ENCODE data around the gene APOE.
"Not testable (repeated sequence)": the region's sequence is repeated elsewhere in the genome, so short reads cannot be mapped to it uniquely, and the experiment has no call there.

The APOE gene

DNA sequence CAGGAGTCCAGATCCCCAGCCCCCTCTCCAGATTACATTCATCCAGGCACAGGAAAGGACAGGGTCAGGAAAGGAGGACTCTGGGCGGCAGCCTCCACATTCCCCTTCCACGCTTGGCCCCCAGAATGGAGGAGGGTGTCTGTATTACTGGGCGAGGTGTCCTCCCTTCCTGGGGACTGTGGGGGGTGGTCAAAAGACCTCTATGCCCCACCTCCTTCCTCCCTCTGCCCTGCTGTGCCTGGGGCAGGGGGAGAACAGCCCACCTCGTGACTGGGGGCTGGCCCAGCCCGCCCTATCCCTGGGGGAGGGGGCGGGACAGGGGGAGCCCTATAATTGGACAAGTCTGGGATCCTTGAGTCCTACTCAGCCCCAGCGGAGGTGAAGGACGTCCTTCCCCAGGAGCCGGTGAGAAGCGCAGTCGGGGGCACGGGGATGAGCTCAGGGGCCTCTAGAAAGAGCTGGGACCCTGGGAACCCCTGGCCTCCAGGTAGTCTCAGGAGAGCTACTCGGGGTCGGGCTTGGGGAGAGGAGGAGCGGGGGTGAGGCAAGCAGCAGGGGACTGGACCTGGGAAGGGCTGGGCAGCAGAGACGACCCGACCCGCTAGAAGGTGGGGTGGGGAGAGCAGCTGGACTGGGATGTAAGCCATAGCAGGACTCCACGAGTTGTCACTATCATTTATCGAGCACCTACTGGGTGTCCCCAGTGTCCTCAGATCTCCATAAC is at the start of gene APOE:
Gene APOE, plus strand, starts transcription at position 360 of the 724 bp plus-strand sequence. CDS start 829 bp downstream, outside the sequence.
- Mint-ChIP-seq H3K9me3 (no peaks in the 10 kb centered on the region), H3K36me3 (peaks cover 11% of the 10 kb centered on the region), H3K27ac (no peak within 1 kb of the TSS), H3K27me3 (peaks cover 44% of the 10 kb centered on the region), H3K4me3 (no peak within 1 kb of the TSS), H3K4me1 (peaks cover 11% of the 10 kb centered on the region)
- CTCF ChIA-PET, result interaction anchor here (0.6 to 4.3 kb wide), 5 partner anchors 28 to 76 kb away, joined by 3 to 18 read pairs (median 7); no protein-coding TSS in a partner anchor
- DNase-seq, result no peak

DNA sequence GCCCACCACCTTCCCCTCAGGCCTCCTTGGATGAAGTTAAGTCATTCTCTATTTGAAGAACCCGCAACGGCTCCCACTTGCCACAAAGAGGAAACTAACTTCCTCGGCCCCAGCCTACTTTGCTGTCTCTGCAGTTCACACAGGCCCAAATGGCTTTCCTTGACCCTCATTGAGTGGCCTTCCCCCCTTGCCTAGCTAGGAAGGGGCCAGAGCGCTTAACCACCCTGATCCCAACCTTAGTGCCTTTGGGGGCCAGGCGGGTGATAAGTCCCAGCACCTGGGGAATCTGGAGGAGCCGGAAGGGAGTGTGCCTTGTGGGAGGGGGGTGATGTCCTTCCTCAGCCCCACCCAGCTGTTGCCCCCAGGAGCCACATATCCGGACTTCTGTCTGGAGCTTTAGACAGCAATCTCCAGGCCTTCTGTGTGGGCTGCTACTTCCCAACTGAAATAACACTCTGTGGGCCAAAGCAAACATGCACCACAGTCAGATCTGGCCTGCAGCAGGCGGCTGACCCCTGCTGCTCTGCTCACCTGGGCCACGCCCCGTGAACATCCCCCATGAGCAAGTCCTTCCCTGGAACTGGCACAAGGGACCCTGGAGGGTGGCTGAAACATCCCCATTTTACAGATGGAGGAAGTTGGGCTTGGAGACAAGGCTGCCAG is 49.0 kb upstream of the APOE start:
- no peaks in the 10 kb centered on the region for H3K9me3 Mint-ChIP-seq
- no peak overlapping the region for H3K27ac Mint-ChIP-seq
- peaks cover 25% of the 10 kb centered on the region for H3K27me3 Mint-ChIP-seq
- H3K36me3 Mint-ChIP-seq, result no peaks in the 10 kb centered on the region
- no peak for DNase-seq
- no peak overlapping the region for H3K4me3 Mint-ChIP-seq
- peaks cover 4% of the 10 kb centered on the region for H3K4me1 Mint-ChIP-seq
- CTCF ChIA-PET, result no interaction called here

- Mint-ChIP-seq H3K27ac (no peak overlapping the region), H3K27me3 (peaks cover 12% of the 10 kb centered on the region), H3K9me3 (no peaks in the 10 kb centered on the region), H3K36me3 (no peaks in the 10 kb centered on the region), H3K4me3 (no peak overlapping the region), H3K4me1 (peaks cover 3% of the 10 kb centered on the region)
- no peak for DNase-seq
- CTCF ChIA-PET, result no interaction called here
These were observed 47.8 kb upstream of the APOE start for GRCh38 chr19:44857837-44858236.

DNA sequence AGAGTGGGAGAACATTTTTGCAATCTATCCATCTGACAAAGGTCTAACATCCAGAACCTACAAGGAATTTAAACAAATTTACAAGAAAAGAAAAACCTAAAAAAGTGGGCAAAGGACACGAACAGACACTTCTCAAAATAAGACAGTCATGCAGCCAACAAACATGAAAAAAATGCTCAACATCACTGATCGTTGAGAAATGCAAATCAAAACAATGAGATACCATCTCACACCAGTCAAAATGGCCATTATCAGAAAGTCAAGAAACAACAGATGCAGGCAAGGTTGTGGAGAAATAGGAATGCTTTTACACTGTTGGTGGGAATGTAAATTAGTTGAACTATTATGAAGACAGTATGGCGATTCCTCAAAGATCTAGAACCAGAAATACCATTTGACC is 44.0 kb upstream of the APOE start:
- DNase-seq, CTCF ChIA-PET, H3K27me3 Mint-ChIP-seq, H3K4me1 Mint-ChIP-seq, H3K9me3 Mint-ChIP-seq, H3K36me3 Mint-ChIP-seq, H3K27ac Mint-ChIP-seq, H3K4me3 Mint-ChIP-seq: not testable (repeated sequence)

DNA sequence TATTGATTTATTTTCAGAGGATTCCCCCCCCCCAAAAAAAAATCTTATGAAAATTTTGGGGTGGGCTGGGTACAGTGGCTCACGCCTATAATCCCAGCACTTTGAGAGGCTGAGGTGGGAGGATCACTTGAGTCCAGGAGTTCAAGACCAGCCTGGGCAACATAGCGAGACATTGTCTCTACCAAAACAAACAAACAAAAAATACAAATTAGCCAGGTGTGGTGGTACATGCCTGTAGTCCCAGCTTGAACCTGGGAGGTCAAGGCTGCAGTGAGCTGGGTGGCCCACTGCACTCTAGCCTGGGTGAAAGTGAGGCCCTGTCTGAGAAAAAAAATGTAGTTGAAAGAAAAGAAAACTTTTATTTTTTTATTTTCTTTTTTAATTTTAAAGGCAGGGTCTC is 41.6 kb upstream of the APOE start:
- Mint-ChIP-seq H3K9me3 (no peaks in the 10 kb centered on the region), H3K4me3 (no peak overlapping the region), H3K27ac (no peak overlapping the region), H3K36me3 (no peaks in the 10 kb centered on the region), H3K27me3 (peaks cover 5% of the 10 kb centered on the region), H3K4me1 (peaks cover 5% of the 10 kb centered on the region)
- CTCF ChIA-PET, result no interaction called here
- DNase-seq, result no peak

- H3K27me3 Mint-ChIP-seq, result peaks cover 12% of the 10 kb centered on the region
- peaks cover 5% of the 10 kb centered on the region for H3K4me1 Mint-ChIP-seq
- H3K36me3 Mint-ChIP-seq, result no peaks in the 10 kb centered on the region
- H3K9me3 Mint-ChIP-seq, result no peaks in the 10 kb centered on the region
- H3K27ac Mint-ChIP-seq, result no peak overlapping the region
- CTCF ChIA-PET, result no interaction called here
- no peak for DNase-seq
- no peak overlapping the region for H3K4me3 Mint-ChIP-seq
These were observed 40.3 kb upstream of the APOE start for GRCh38 chr19:44865196-44865767.

- no peak overlapping the region for H3K27ac Mint-ChIP-seq
These were observed 38.9 kb upstream of the APOE start for GRCh38 chr19:44866664-44867063.

GRCh38 chr19:44867578-44867977 is 38.0 kb upstream of the APOE start:
- CTCF ChIA-PET, result interaction anchor here (0.7 kb wide), 1 partner anchor 83 kb away, joined by 3 read pairs; no protein-coding TSS in a partner anchor
- Mint-ChIP-seq H3K36me3 (no peaks in the 10 kb centered on the region), H3K27ac (no peak overlapping the region), H3K4me3 (no peak overlapping the region), H3K27me3 (peaks cover 14% of the 10 kb centered on the region), H3K9me3 (no peaks in the 10 kb centered on the region), H3K4me1 (peaks cover 5% of the 10 kb centered on the region)
- DNase-seq, result no peak

More at GRCh38 chr19:44866664-44867063, 38.9 kb upstream of the APOE start:
- no peak for DNase-seq
- CTCF ChIA-PET, result no interaction called here
- Mint-ChIP-seq H3K4me1 (peaks cover 5% of the 10 kb centered on the region), H3K4me3 (no peak overlapping the region), H3K36me3 (no peaks in the 10 kb centered on the region), H3K9me3 (no peaks in the 10 kb centered on the region), H3K27me3 (peaks cover 14% of the 10 kb centered on the region)

DNA sequence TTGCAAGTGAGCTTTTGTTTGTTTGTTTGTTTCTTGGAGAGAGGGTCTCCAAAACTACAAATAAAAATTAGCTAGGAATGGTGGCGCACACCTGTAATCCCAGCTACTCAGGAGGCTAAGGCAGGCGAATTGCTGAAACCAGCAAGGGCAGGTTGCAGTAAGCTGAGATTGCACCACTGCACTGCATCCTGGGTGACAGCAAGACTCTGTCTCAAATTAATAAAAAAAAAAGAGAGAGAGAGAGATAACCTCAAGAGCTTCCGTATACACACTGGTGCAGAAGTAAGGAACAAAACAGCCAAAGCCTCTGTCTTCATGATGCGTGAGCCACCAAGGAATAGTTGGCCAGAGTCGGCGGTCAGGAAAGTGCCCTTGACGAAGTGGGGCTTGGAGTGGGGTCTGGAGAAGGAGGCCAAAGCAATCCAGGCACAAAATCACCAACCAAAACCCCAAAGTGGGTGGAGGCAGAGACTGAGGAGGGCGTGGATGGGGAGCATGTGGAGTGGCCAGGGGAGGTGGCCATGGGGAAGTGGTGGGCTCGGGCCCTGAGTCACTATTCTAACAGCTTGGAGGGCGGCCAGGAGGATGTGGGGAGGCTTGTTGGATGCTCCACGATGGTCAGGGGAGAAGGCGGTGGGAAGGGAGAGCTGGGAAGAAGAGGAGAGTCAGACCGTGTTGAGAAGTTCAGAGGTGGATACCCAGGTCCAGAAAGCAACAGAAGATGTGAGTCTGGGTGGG is 35.7 kb upstream of the APOE start:
- Mint-ChIP-seq H3K4me3 (no peak overlapping the region), H3K27me3 (peaks cover 14% of the 10 kb centered on the region)
- DNase-seq, result no peak

DNA sequence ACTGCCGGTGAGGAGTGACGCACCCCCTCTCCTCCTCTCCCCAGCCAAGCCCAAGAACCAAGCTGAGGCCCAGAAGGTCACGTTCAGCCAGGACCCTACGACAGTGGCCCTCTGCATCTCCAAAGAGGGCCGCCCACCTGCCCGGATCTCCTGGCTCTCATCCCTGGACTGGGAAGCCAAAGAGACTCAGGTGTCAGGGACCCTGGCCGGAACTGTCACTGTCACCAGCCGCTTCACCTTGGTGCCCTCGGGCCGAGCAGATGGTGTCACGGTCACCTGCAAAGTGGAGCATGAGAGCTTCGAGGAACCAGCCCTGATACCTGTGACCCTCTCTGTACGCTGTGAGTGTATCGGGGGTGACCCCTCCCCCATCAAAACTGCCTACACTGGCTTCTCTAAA is 33.8 kb upstream of the APOE start:
- no peak overlapping the region for H3K27ac Mint-ChIP-seq
- no peak overlapping the region for H3K4me3 Mint-ChIP-seq
- DNase-seq, result no peak
- H3K4me1 Mint-ChIP-seq, result no peaks in the 10 kb centered on the region
- no peaks in the 10 kb centered on the region for H3K9me3 Mint-ChIP-seq
- H3K27me3 Mint-ChIP-seq, result peaks cover 8% of the 10 kb centered on the region
- CTCF ChIA-PET, result no interaction called here
- H3K36me3 Mint-ChIP-seq, result no peaks in the 10 kb centered on the region

More for the DNA sequence above, 35.7 kb upstream of the APOE start:
- CTCF ChIA-PET, result no interaction called here
- no peaks in the 10 kb centered on the region for H3K36me3 Mint-ChIP-seq
- peaks cover 5% of the 10 kb centered on the region for H3K4me1 Mint-ChIP-seq
- no peaks in the 10 kb centered on the region for H3K9me3 Mint-ChIP-seq
- no peak overlapping the region for H3K27ac Mint-ChIP-seq

GRCh38 chr19:44872661-44873060 is 32.9 kb upstream of the APOE start:
- Mint-ChIP-seq H3K27me3 (peaks cover 8% of the 10 kb centered on the region), H3K36me3 (no peaks in the 10 kb centered on the region), H3K4me3 (no peak overlapping the region), H3K4me1 (peaks cover 3% of the 10 kb centered on the region), H3K9me3 (no peaks in the 10 kb centered on the region), H3K27ac (no peak overlapping the region)
- CTCF ChIA-PET, result no interaction called here
- no peak for DNase-seq

GRCh38 chr19:44874317-44874716 is 31.3 kb upstream of the APOE start:
- DNase-seq, result no peak
- H3K27me3 Mint-ChIP-seq, result peaks cover 13% of the 10 kb centered on the region
- peaks cover 3% of the 10 kb centered on the region for H3K4me1 Mint-ChIP-seq
- CTCF ChIA-PET, result no interaction called here
- H3K9me3 Mint-ChIP-seq, result no peaks in the 10 kb centered on the region
- no peaks in the 10 kb centered on the region for H3K36me3 Mint-ChIP-seq
- H3K27ac Mint-ChIP-seq, result no peak overlapping the region
- H3K4me3 Mint-ChIP-seq, result no peak overlapping the region

- Mint-ChIP-seq H3K27ac (no peak overlapping the region), H3K9me3 (no peaks in the 10 kb centered on the region), H3K36me3 (no peaks in the 10 kb centered on the region), H3K4me1 (peaks cover 3% of the 10 kb centered on the region), H3K27me3 (peaks cover 4% of the 10 kb centered on the region), H3K4me3 (no peak overlapping the region)
- CTCF ChIA-PET, result interaction anchor here (1.0 kb wide), 1 partner anchor 14 kb away, joined by 3 read pairs; no protein-coding TSS in a partner anchor
- no peak for DNase-seq
These were observed 29.7 kb upstream of the APOE start for GRCh38 chr19:44875666-44876451.
